HepG2 (cell line): ENCODE results near the gene VPS25. TPM values are rescaled to one million over a fixed set of nuclear protein-coding genes. Genes with fewer than 3 reads are reported as not detected.
A peak's percentile ranks its signal among the peaks of the same experiment; 100 is the strongest.

Source experiments
- HMG20A ChIP-seq: IDR thresholded peaks from 2 replicates; pipeline ENCODE4 v1.6.1; 2016; ENCODE audit warnings: borderline replicate concordance
- HOXA9 ChIP-seq: sonication (generic); formaldehyde crosslinking; IDR thresholded peaks from 2 replicates; pipeline ENCODE4 v1.8.1; 2022; ENCODE audit warnings: missing genetic modification reagents, mild to moderate bottlenecking, moderate library complexity, borderline replicate concordance
- IKZF4 ChIP-seq: sonication (generic); formaldehyde crosslinking; IDR thresholded peaks from 2 replicates; pipeline ENCODE4 v1.5.1; 2020; ENCODE audit warnings: borderline replicate concordance, mild to moderate bottlenecking, low read depth, missing genetic modification reagents; ENCODE audit errors: not compliant biosample characterization
- JUNB ChIP-seq: sonication (generic); formaldehyde crosslinking; IDR thresholded peaks from 2 replicates; pipeline ENCODE4 v1.8.0; 2022; ENCODE audit warnings: missing genetic modification reagents, mild to moderate bottlenecking, borderline replicate concordance
- MAFF ChIP-seq: IDR thresholded peaks from 2 replicates; pipeline ENCODE4 v1.6.1; 2011; ENCODE audit warnings: low read depth, low read length, improper control_type of control experiment
- MED13 ChIP-seq: sonication (generic); formaldehyde crosslinking; IDR thresholded peaks from 2 replicates; pipeline ENCODE4 v1.5.0; 2020; ENCODE audit warnings: missing genetic modification reagents
- RFX5 ChIP-seq: IDR thresholded peaks from 2 replicates; pipeline ENCODE4 v1.6.1; 2011; ENCODE audit warnings: low read depth, low read length, improper control_type of control experiment
- TGIF2 ChIP-seq: IDR thresholded peaks from 2 replicates; pipeline ENCODE4 v1.6.1; 2016; ENCODE audit warnings: control low read depth, missing compliant biosample characterization
- ZNF205 ChIP-seq: IDR thresholded peaks from 2 replicates; pipeline ENCODE4 v1.6.1; 2018; ENCODE audit warnings: missing biosample characterization, missing genetic modification reagents
- ZNF337 ChIP-seq: sonication (generic); formaldehyde crosslinking; IDR thresholded peaks from 2 replicates; pipeline ENCODE4 v1.5.1; 2020; ENCODE audit warnings: missing genetic modification reagents, low read depth, mild to moderate bottlenecking, borderline replicate concordance
- ZNF619 ChIP-seq: sonication (generic); formaldehyde crosslinking; IDR thresholded peaks from 2 replicates; pipeline ENCODE4 v1.4.0; 2020; ENCODE audit warnings: mild to moderate bottlenecking, missing genetic modification reagents
- ZNF850 ChIP-seq: sonication (generic); formaldehyde crosslinking; conservative IDR thresholded peaks from 2 replicates; pipeline ENCODE4 v1.9.0; 2021; ENCODE audit warnings: mild to moderate bottlenecking, missing genetic modification reagents
- polyA plus RNA-seq, 8 experiments: library from polyadenylated mRNA; depleted of rRNA in 3 of 8; stranded (reverse) in 7 of 8; unstranded in 1 of 8; fragments of >200 nt; fragmentation: Illumina TruSeq in 4 of 8; extraction: Trizol in 4 of 8; gene quantifications; 2 replicates each; pipeline versions ENCODE4 v1.2.1 to v1.2.3, GENCODE V29; 2011 to 2016; ENCODE audit warnings: low read depth in 4 of 8, missing spikeins in 1 of 8, mixed read lengths in 1 of 8; ENCODE audit not compliant: insufficient read depth in 1 of 8
- total RNA-seq, 5 experiments: library from RNA; depleted of rRNA; stranded (reverse); fragments of >200 nt; fragmentation: Illumina TruSeq; extraction: Trizol; gene quantifications; 2 replicates each; pipeline ENCODE4 v1.2.3, GENCODE V29; 2016; ENCODE audit warnings: low read depth in 1 of 5
- TF ChIP-seq, protein P1 (sequence below): sonication (generic); formaldehyde crosslinking; IDR thresholded peaks from 2 replicates; pipeline ENCODE4 v1.4.0; 2020; ENCODE audit warnings: missing genetic modification reagents
- TF ChIP-seq, protein P2 (sequence below): IDR thresholded peaks from 2 replicates; pipeline ENCODE4 v1.6.1; 2016; ENCODE audit warnings: missing biosample characterization, missing genetic modification reagents, low read depth
- TF ChIP-seq, protein P3 (sequence below): sonication (generic); formaldehyde crosslinking; IDR thresholded peaks from 2 replicates; pipeline ENCODE4 v1.9.0; 2021; ENCODE audit warnings: missing genetic modification reagents, mild to moderate bottlenecking, borderline replicate concordance
- TF ChIP-seq, protein P4 (sequence below): sonication (generic); formaldehyde crosslinking; IDR thresholded peaks from 2 replicates; pipeline ENCODE4 v1.5.0; 2020; ENCODE audit warnings: mild to moderate bottlenecking, missing genetic modification reagents
- TF ChIP-seq, protein P5 (sequence below): IDR thresholded peaks from 2 replicates; pipeline ENCODE4 v1.6.1; 2016; ENCODE audit warnings: mild to moderate bottlenecking
- TF ChIP-seq, protein P6 (sequence below): IDR thresholded peaks from 2 replicates; pipeline ENCODE4 v1.6.1; 2016; ENCODE audit warnings: mild to moderate bottlenecking, missing biosample characterization, missing genetic modification reagents

Gene VPS25
- total and polyA plus RNA-seq, 2 of the 13 experiments (the other 11 are each of a cell fraction or from before 2014, with no cell fraction given), result 161 to 249 TPM

DNA sequence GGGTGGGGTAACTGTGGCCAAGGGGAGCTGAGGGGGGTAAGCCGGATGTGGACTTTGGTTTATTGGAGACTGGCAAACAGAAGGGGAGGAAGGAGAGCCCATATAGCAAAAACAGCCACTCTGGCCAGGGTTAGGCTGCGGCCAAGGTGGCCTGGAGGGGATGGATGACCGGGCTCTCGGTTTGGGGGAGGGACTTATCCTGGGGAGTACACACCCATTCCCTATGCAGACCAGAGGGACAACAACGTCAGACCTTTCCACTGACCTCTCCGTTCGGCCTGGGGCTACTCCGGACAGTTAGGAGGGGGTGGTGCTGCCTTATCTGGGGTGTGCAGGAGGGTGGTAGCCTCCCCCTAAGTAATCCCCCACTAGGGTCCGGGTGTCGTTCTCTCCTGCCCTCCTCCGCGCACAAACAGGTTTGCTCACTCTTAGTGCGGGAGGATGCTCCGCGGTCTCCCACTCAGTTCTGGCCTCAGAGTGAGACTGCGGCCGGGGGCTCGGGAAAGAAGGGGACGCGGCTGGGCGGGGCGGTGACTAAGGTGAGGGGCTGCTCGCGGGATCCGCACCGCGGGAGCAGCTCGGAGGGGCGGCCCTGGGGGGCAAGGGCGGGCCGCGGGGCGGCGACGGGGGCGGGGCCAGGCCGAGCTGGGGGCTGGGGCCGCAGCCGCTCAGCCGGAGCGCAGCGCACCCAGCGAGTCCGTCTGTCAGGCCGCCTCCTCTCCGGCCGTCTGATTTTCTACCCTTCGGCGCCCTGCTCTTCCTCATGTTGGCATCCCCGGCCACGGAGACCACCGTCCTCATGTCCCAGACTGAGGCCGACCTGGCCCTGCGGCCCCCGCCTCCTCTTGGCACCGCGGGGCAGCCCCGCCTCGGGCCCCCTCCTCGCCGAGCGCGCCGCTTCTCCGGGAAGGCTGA, 6.9 kb downstream of the VPS25 start, which contains the start of gene WNK4 (continued):
- TF ChIP-seq, protein P1, sequence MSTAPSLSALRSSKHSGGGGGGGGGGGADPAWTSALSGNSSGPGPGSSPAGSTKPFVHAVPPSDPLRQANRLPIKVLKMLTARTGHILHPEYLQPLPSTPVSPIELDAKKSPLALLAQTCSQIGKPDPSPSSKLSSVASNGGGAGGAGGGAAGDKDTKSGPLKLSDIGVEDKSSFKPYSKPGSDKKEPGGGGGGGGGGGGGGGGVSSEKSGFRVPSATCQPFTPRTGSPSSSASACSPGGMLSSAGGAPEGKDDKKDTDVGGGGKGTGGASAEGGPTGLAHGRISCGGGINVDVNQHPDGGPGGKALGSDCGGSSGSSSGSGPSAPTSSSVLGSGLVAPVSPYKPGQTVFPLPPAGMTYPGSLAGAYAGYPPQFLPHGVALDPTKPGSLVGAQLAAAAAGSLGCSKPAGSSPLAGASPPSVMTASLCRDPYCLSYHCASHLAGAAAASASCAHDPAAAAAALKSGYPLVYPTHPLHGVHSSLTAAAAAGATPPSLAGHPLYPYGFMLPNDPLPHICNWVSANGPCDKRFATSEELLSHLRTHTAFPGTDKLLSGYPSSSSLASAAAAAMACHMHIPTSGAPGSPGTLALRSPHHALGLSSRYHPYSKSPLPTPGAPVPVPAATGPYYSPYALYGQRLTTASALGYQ (CRISPR knock-in tag), result peak; percentile 47; the same call in 1 of the 2 replicates
- TF ChIP-seq, protein P2, sequence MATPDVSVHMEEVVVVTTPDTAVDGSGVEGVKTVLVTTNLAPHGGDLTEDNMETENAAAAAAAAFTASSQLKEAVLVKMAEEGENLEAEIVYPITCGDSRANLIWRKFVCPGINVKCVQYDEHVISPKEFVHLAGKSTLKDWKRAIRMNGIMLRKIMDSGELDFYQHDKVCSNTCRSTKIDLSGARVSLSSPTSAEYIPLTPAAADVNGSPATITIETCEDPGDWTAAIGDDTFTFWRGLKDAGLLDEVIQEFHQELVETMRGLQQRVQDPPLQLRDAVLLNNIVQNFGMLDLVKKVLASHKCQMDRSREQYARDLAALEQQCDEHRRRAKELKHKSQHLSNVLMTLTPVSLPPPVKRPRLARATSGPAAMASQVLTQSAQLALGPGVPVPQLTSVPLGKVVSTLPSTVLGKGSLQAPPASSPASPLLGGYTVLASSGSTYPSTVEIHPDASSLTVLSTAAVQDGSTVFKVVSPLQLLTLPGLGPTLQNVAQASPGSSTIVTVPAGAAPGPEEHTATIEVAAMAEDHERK, result peak; percentile 28; the same call in 1 of the 2 replicates
- TF ChIP-seq TGIF2 (peak; percentile 87; the same call in 1 of the 2 replicates), HOXA9 (CRISPR knock-in tag) (peak; percentile 83; the same call in 1 of the 2 replicates), IKZF4 (CRISPR knock-in tag) (peak; percentile 41), MED13 (CRISPR knock-in tag) (no peak), ZNF850 (CRISPR knock-in tag) (peak; percentile 79; the same call in 1 of the 2 replicates), JUNB (CRISPR knock-in tag) (no peak), ZNF205 (0 out of 2 replicates have a peak, but pooled peaks have one; percentile 11), ZNF619 (CRISPR knock-in tag) (peak; percentile 33; the same call in 1 of the 2 replicates), MAFF (no peak), RFX5 (no peak), ZNF337 (CRISPR knock-in tag) (no peak), HMG20A (CRISPR knock-in tag) (peak; percentile 80; the same call in 1 of the 2 replicates)
- TF ChIP-seq, protein P3, sequence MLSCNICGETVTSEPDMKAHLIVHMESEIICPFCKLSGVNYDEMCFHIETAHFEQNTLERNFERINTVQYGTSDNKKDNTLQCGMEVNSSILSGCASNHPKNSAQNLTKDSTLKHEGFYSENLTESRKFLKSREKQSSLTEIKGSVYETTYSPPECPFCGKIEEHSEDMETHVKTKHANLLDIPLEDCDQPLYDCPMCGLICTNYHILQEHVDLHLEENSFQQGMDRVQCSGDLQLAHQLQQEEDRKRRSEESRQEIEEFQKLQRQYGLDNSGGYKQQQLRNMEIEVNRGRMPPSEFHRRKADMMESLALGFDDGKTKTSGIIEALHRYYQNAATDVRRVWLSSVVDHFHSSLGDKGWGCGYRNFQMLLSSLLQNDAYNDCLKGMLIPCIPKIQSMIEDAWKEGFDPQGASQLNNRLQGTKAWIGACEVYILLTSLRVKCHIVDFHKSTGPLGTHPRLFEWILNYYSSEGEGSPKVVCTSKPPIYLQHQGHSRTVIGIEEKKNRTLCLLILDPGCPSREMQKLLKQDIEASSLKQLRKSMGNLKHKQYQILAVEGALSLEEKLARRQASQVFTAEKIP (CRISPR knock-in tag), result no peak
- TF ChIP-seq, protein P4, sequence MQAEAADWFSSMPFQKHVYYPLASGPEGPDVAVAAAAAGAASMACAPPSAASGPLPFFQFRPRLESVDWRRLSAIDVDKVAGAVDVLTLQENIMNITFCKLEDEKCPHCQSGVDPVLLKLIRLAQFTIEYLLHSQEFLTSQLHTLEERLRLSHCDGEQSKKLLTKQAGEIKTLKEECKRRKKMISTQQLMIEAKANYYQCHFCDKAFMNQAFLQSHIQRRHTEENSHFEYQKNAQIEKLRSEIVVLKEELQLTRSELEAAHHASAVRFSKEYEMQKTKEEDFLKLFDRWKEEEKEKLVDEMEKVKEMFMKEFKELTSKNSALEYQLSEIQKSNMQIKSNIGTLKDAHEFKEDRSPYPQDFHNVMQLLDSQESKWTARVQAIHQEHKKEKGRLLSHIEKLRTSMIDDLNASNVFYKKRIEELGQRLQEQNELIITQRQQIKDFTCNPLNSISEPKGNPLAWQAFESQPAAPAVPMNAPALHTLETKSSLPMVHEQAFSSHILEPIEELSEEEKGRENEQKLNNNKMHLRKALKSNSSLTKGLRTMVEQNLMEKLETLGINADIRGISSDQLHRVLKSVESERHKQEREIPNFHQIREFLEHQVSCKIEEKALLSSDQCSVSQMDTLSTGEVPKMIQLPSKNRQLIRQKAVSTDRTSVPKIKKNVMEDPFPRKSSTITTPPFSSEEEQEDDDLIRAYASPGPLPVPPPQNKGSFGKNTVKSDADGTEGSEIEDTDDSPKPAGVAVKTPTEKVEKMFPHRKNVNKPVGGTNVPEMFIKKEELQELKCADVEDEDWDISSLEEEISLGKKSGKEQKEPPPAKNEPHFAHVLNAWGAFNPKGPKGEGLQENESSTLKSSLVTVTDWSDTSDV, result no peak; the same call in 1 of the 2 replicates
- TF ChIP-seq, protein P5, sequence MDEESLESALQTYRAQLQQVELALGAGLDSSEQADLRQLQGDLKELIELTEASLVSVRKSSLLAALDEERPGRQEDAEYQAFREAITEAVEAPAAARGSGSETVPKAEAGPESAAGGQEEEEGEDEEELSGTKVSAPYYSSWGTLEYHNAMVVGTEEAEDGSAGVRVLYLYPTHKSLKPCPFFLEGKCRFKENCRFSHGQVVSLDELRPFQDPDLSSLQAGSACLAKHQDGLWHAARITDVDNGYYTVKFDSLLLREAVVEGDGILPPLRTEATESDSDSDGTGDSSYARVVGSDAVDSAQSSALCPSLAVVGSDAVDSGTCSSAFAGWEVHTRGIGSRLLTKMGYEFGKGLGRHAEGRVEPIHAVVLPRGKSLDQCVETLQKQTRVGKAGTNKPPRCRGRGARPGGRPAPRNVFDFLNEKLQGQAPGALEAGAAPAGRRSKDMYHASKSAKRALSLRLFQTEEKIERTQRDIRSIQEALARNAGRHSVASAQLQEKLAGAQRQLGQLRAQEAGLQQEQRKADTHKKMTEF (CRISPR knock-in tag), result peak; percentile 76
- TF ChIP-seq, protein P6, sequence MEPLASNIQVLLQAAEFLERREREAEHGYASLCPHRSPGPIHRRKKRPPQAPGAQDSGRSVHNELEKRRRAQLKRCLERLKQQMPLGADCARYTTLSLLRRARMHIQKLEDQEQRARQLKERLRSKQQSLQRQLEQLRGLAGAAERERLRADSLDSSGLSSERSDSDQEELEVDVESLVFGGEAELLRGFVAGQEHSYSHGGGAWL (CRISPR knock-in tag), result no peak; the same call in 1 of the 2 replicates
